Measurements from ENCODE around the gene KIFC1. TPM values are rescaled to one million over a fixed set of nuclear protein-coding genes. Genes with fewer than 3 reads are reported as not detected.
"Not testable (repeated sequence)": the region's sequence is repeated elsewhere in the genome, so short reads cannot be mapped to it uniquely, and the experiment has no call there.

Gene KIFC1
- polyA plus RNA-seq (ENCODE audit: insufficient read length in 4 of 4) = 10 to 100 TPM; 35.0 to 47.3 (median 37.7) TPM

- DNase-seq (ENCODE audit: low read depth in 4 of 4, low spot score in 3 of 4) = peak; percentile 96 to 99 (median 99)
These were observed at the start of gene KIFC1 for GRCh38 chr6:33391278-33391921. TSS of gene KIFC1 (plus strand) at chr6:33391823. CDS start at chr6:33391986, 163 bp downstream.

- not testable (repeated sequence) for DNase-seq (ENCODE audit: low read depth in 4 of 4, low spot score in 3 of 4)
These were observed 48.0 kb upstream of the KIFC1 start for GRCh38 chr6:33343606-33343952.

GRCh38 chr6:33343953-33344611 lies 47.5 kb upstream of the KIFC1 start:
- no peak for DNase-seq (ENCODE audit: low read depth in 4 of 4, low spot score in 3 of 4)

GRCh38 chr6:33344701-33345697 lies 46.6 kb upstream of the KIFC1 start:
- peak in 3 of 4 donors; percentile 41 to 52 (median 52) for DNase-seq (ENCODE audit: low read depth in 4 of 4, low spot score in 3 of 4)

GRCh38 chr6:33346972-33347371 lies 44.7 kb upstream of the KIFC1 start:
- not testable (repeated sequence) for DNase-seq (ENCODE audit: low read depth in 4 of 4, low spot score in 3 of 4)

GRCh38 chr6:33347816-33348215 lies 43.8 kb upstream of the KIFC1 start:
- DNase-seq (ENCODE audit: low read depth in 4 of 4, low spot score in 3 of 4) = no peak

- DNase-seq (ENCODE audit: low read depth in 4 of 4, low spot score in 3 of 4) = not testable (repeated sequence)
These were observed 35.8 kb upstream of the KIFC1 start for GRCh38 chr6:33355860-33356259.

- DNase-seq (ENCODE audit: low read depth in 4 of 4, low spot score in 3 of 4) = no peak
These were observed 35.3 kb upstream of the KIFC1 start for GRCh38 chr6:33356295-33356694.

GRCh38 chr6:33357160-33357871 lies 34.3 kb upstream of the KIFC1 start:
- DNase-seq (ENCODE audit: low read depth in 4 of 4, low spot score in 3 of 4) = not testable (repeated sequence)

GRCh38 chr6:33359331-33359730 lies 32.3 kb upstream of the KIFC1 start:
- DNase-seq (ENCODE audit: low read depth in 4 of 4, low spot score in 3 of 4) = no peak

GRCh38 chr6:33363486-33363885 lies 28.1 kb upstream of the KIFC1 start:
- DNase-seq (ENCODE audit: low read depth in 4 of 4, low spot score in 3 of 4) = not testable (repeated sequence)

- peak; percentile 39 to 71 (median 45) for DNase-seq (ENCODE audit: low read depth in 4 of 4, low spot score in 3 of 4)
These were observed 27.0 kb upstream of the KIFC1 start for GRCh38 chr6:33364475-33365205.

GRCh38 chr6:33365206-33365971 lies 26.2 kb upstream of the KIFC1 start:
- not testable (repeated sequence) for DNase-seq (ENCODE audit: low read depth in 4 of 4, low spot score in 3 of 4)

GRCh38 chr6:33367009-33367714 lies 24.5 kb upstream of the KIFC1 start:
- no peak for DNase-seq (ENCODE audit: low read depth in 4 of 4, low spot score in 3 of 4)

GRCh38 chr6:33367715-33368025 lies 24.0 kb upstream of the KIFC1 start:
- DNase-seq (ENCODE audit: low read depth in 4 of 4, low spot score in 3 of 4) = not testable (repeated sequence)

- DNase-seq (ENCODE audit: low read depth in 4 of 4, low spot score in 3 of 4) = not testable (repeated sequence)
These were observed 19.7 kb upstream of the KIFC1 start for GRCh38 chr6:33371901-33372300.

- DNase-seq (ENCODE audit: low read depth in 4 of 4, low spot score in 3 of 4) = peak in 1 of 4 donors; percentile 39
These were observed 19.0 kb upstream of the KIFC1 start for GRCh38 chr6:33372526-33373123.

Data from left renal pelvis (tissue), 4 donors.